Muscle layer of colon (tissue), 2 donors: ENCODE data around the gene ETHE1.

Experiments
- H3K27ac ChIP-seq: one replicate; pipeline ENCODE4 v1.7.0; 2013; ENCODE audit warnings: low read depth, mild to moderate bottlenecking, low read length, moderate library complexity
- H3K27me3 ChIP-seq, 2 donors: one replicate each; pipeline ENCODE4 v1.7.0; 2013; ENCODE audit warnings: low read length in 2 of 2, mild to moderate bottlenecking in 2 of 2; ENCODE audit not compliant: insufficient read depth in 2 of 2, control insufficient read depth in 1 of 2
- H3K36me3 ChIP-seq: one replicate; pipeline ENCODE4 v1.7.0; 2013; ENCODE audit warnings: mild to moderate bottlenecking, low read length; ENCODE audit not compliant: insufficient read depth
- H3K4me1 ChIP-seq: one replicate; pipeline ENCODE4 v1.7.0; 2013; ENCODE audit warnings: mild to moderate bottlenecking, low read length; ENCODE audit not compliant: insufficient read depth
- H3K4me3 ChIP-seq, 2 donors: one replicate each; pipeline ENCODE4 v1.7.0; 2013; ENCODE audit warnings: low read length in 2 of 2, low read depth in 1 of 2, mild to moderate bottlenecking in 1 of 2, moderate library complexity in 1 of 2
- H3K9ac ChIP-seq: one replicate; pipeline ENCODE4 v1.7.0; 2013; ENCODE audit warnings: low read length
- H3K9me3 ChIP-seq: one replicate; pipeline ENCODE4 v1.7.0; 2013; ENCODE audit warnings: mild to moderate bottlenecking, low read length
- donor health status: abdominal sarcoma.
- donor health status: Adenocarcinoma of cecum.

Gene ETHE1

GRCh38 chr19:43480574-43480973 is 46.4 kb downstream of the ETHE1 start:
- no peaks in the 10 kb centered on the region for H3K9me3 ChIP-seq
- H3K27ac ChIP-seq: no peak overlapping the region
- peaks cover 2% of the 10 kb centered on the region for H3K4me1 ChIP-seq
- no peaks in the 10 kb centered on the region for H3K36me3 ChIP-seq
- H3K9ac ChIP-seq: no peak overlapping the region
- H3K27me3 ChIP-seq: no peaks in the 10 kb centered on the region
- H3K4me3 ChIP-seq: no peak overlapping the region

GRCh38 chr19:43479961-43480561 is 46.9 kb downstream of the ETHE1 start:
- no peak overlapping the region for H3K9ac ChIP-seq
- no peaks in the 10 kb centered on the region for H3K36me3 ChIP-seq
- no peak overlapping the region for H3K4me3 ChIP-seq
- no peaks in the 10 kb centered on the region for H3K9me3 ChIP-seq
- peaks cover 5% of the 10 kb centered on the region for H3K4me1 ChIP-seq
- H3K27me3 ChIP-seq: no peaks in the 10 kb centered on the region
- H3K27ac ChIP-seq: no peak overlapping the region

- Histone ChIP-seq H3K27ac (no peak overlapping the region), H3K36me3 (no peaks in the 10 kb centered on the region), H3K4me3 (no peak overlapping the region), H3K9me3 (no peaks in the 10 kb centered on the region), H3K27me3 (no peaks in the 10 kb centered on the region), H3K4me1 (peaks cover 12% of the 10 kb centered on the region), H3K9ac (no peak overlapping the region)
These were observed 47.8 kb downstream of the ETHE1 start for GRCh38 chr19:43479226-43479625.

- H3K4me1 ChIP-seq: peaks cover 12% of the 10 kb centered on the region
- no peaks in the 10 kb centered on the region for H3K36me3 ChIP-seq
- H3K27me3 ChIP-seq: no peaks in the 10 kb centered on the region
- H3K4me3 ChIP-seq: no peak overlapping the region
- H3K27ac ChIP-seq: no peak overlapping the region
- no peak overlapping the region for H3K9ac ChIP-seq
- no peaks in the 10 kb centered on the region for H3K9me3 ChIP-seq
These were observed 48.7 kb downstream of the ETHE1 start for GRCh38 chr19:43478323-43478722.

GRCh38 chr19:43476606-43477005 is 50.4 kb downstream of the ETHE1 start:
- H3K9me3 ChIP-seq: no peaks in the 10 kb centered on the region
- H3K9ac ChIP-seq: no peak overlapping the region
- peaks cover 12% of the 10 kb centered on the region for H3K4me1 ChIP-seq
- no peaks in the 10 kb centered on the region for H3K36me3 ChIP-seq
- H3K4me3 ChIP-seq: no peak overlapping the region
- H3K27me3 ChIP-seq: no peaks in the 10 kb centered on the region
- no peak overlapping the region for H3K27ac ChIP-seq

- peak overlapping the region; percentile 76 for H3K27ac ChIP-seq
- H3K27me3 ChIP-seq: no peaks in the 10 kb centered on the region
- H3K4me1 ChIP-seq: peaks cover 12% of the 10 kb centered on the region
- peak overlapping the region; percentile 68 for H3K9ac ChIP-seq
- no peaks in the 10 kb centered on the region for H3K36me3 ChIP-seq
- peak overlapping the region; percentile 70 to 71 for H3K4me3 ChIP-seq
- H3K9me3 ChIP-seq: no peaks in the 10 kb centered on the region
These were observed 51.9 kb downstream of the ETHE1 start for GRCh38 chr19:43474986-43475705.

- H3K36me3 ChIP-seq: no peaks in the 10 kb centered on the region
- no peaks in the 10 kb centered on the region for H3K9me3 ChIP-seq
- H3K27me3 ChIP-seq: no peaks in the 10 kb centered on the region
- peaks cover 12% of the 10 kb centered on the region for H3K4me1 ChIP-seq
- peak overlapping the region; percentile 68 for H3K9ac ChIP-seq
- H3K27ac ChIP-seq: peak overlapping the region; percentile 76
- peak overlapping the region in 1 of 2 donors; percentile 71 for H3K4me3 ChIP-seq
These were observed 52.5 kb downstream of the ETHE1 start for GRCh38 chr19:43474487-43474886.

GRCh38 chr19:43471091-43471490 is 55.9 kb downstream of the ETHE1 start:
- Histone ChIP-seq H3K27ac (no peak overlapping the region), H3K9me3 (no peaks in the 10 kb centered on the region), H3K4me1 (peaks cover 12% of the 10 kb centered on the region), H3K9ac (no peak overlapping the region), H3K4me3 (no peak overlapping the region), H3K36me3 (no peaks in the 10 kb centered on the region), H3K27me3 (peaks cover 0 to 2% of the 10 kb centered on the region in 2 donors)

- H3K27me3 ChIP-seq: peaks cover 0 to 10% of the 10 kb centered on the region in 2 donors
- H3K9me3 ChIP-seq: no peaks in the 10 kb centered on the region
- no peak overlapping the region for H3K27ac ChIP-seq
- H3K4me1 ChIP-seq: peaks cover 7% of the 10 kb centered on the region
- no peaks in the 10 kb centered on the region for H3K36me3 ChIP-seq
- no peak overlapping the region for H3K4me3 ChIP-seq
- H3K9ac ChIP-seq: no peak overlapping the region
These were observed 56.7 kb downstream of the ETHE1 start for GRCh38 chr19:43470288-43470687.

- Histone ChIP-seq H3K27me3 (peaks cover 0 to 10% of the 10 kb centered on the region in 2 donors), H3K36me3 (no peaks in the 10 kb centered on the region), H3K4me1 (peaks cover 5% of the 10 kb centered on the region), H3K4me3 (no peak overlapping the region), H3K9ac (no peak overlapping the region), H3K9me3 (no peaks in the 10 kb centered on the region), H3K27ac (no peak overlapping the region)
These were observed 57.9 kb downstream of the ETHE1 start for GRCh38 chr19:43469160-43469480.

GRCh38 chr19:43468354-43469159 is 58.4 kb downstream of the ETHE1 start:
- no peak overlapping the region for H3K9ac ChIP-seq
- no peaks in the 10 kb centered on the region for H3K36me3 ChIP-seq
- peaks cover 5% of the 10 kb centered on the region for H3K4me1 ChIP-seq
- H3K27me3 ChIP-seq: peaks cover 0 to 10% of the 10 kb centered on the region in 2 donors
- H3K4me3 ChIP-seq: no peak overlapping the region
- H3K27ac ChIP-seq: no peak overlapping the region
- no peaks in the 10 kb centered on the region for H3K9me3 ChIP-seq
